ENCODE measurements around the gene NTF4.
"Not testable (repeated sequence)": the region's sequence is repeated elsewhere in the genome, so short reads cannot be mapped to it uniquely, and the experiment has no call there.

The NTF4 gene

GRCh38 chr19:49086296-49086695 is 21.7 kb upstream of the NTF4 start:
- no peak for DNase-seq

- DNase-seq, result no peak
These were observed 21.2 kb upstream of the NTF4 start for GRCh38 chr19:49085868-49086232.

GRCh38 chr19:49085020-49085867 is 20.6 kb upstream of the NTF4 start, which contains the start of gene SNRNP70:
SNRNP70 (plus strand) TSS chr19:49085451; CDS start chr19:49086415, 964 bp downstream.
- peak; percentile 99 to 100 for DNase-seq

- no peak for DNase-seq
These were observed 19.8 kb upstream of the NTF4 start for GRCh38 chr19:49084206-49085019.

- no peak for DNase-seq
These were observed 16.7 kb upstream of the NTF4 start for GRCh38 chr19:49081273-49081672.

- no peak for DNase-seq
These were observed 15.8 kb upstream of the NTF4 start for GRCh38 chr19:49080392-49080791.

GRCh38 chr19:49074869-49075268 is 10.3 kb upstream of the NTF4 start:
- peak in 1 of 2 donors; percentile 35 for DNase-seq

- DNase-seq, result no peak
These were observed 9.1 kb upstream of the NTF4 start for GRCh38 chr19:49073514-49074378.

GRCh38 chr19:49071860-49072547 is 7.4 kb upstream of the NTF4 start:
- DNase-seq, result no peak

GRCh38 chr19:49070416-49070815 is 5.8 kb upstream of the NTF4 start:
- no peak for DNase-seq

- DNase-seq, result no peak
These were observed 4.4 kb upstream of the NTF4 start for GRCh38 chr19:49069026-49069425.

GRCh38 chr19:49067554-49067953 is 2.9 kb upstream of the NTF4 start:
- no peak for DNase-seq

- no peak for DNase-seq
These were observed 1.4 kb upstream of the NTF4 start for GRCh38 chr19:49065905-49066512.

GRCh38 chr19:49064029-49064629 is 489 bp downstream of the NTF4 start:
- no peak for DNase-seq

- DNase-seq, result no peak
These were observed 3.2 kb downstream of the NTF4 start for GRCh38 chr19:49061445-49061844.

GRCh38 chr19:49061000-49061399 is 3.6 kb downstream of the NTF4 start:
- no peak for DNase-seq

GRCh38 chr19:49059053-49059452 is 5.6 kb downstream of the NTF4 start:
- DNase-seq, result no peak

- DNase-seq, result no peak
These were observed 6.1 kb downstream of the NTF4 start for GRCh38 chr19:49058562-49058961.

- peak; percentile 23 to 34 for DNase-seq
These were observed 6.9 kb downstream of the NTF4 start, which contains the start of gene CGB7 for GRCh38 chr19:49057636-49058234. CGB7 (minus strand) TSS chr19:49057749; CDS start chr19:49055375, 2,374 bp downstream.

GRCh38 chr19:49056902-49057596 is 7.6 kb downstream of the NTF4 start:
- DNase-seq, result not testable (repeated sequence)
